AG04450 (cell line): ENCODE measurements around the gene ADM5. TPM values are rescaled to one million over a fixed set of nuclear protein-coding genes. Genes with fewer than 3 reads are reported as not detected.

Source experiments
- CTCF ChIA-PET: fragments of 300-600, 350-600 bp; formaldehyde crosslinking; extraction: SDS; loops from one replicate; lab custom pipeline; 2022; ENCODE audit warnings: antibody characterized with exemption, inconsistent platforms; lab: Charles Lee
- POLR2A ChIA-PET: fragments of 350-600 bp; formaldehyde crosslinking; extraction: SDS; loops from one replicate; lab custom pipeline; 2021; ENCODE audit warnings: antibody characterized with exemption, inconsistent platforms; lab: Yijun Ruan, JAX
- DNase-seq: peaks from one replicate; pipeline ENCODE4 v3.0.0-alpha.2; 2011; ENCODE audit warnings: low read depth, low spot score
- H3K27ac ChIP-seq: one replicate; pipeline ENCODE4 v1.5.1; 2012; ENCODE audit warnings: low read depth, low read length, control low read depth
- H3K27me3 ChIP-seq: one replicate; pipeline ENCODE4 v1.6.0; 2012; ENCODE audit warnings: low read length; ENCODE audit not compliant: control insufficient read depth, insufficient read depth
- H3K4me3 ChIP-seq: 2 replicates; pipeline ENCODE4 v1.5.1; 2011; ENCODE audit warnings: mild to moderate bottlenecking, low read depth, low read length, control low read depth
- H3K9me3 ChIP-seq: 2 replicates; pipeline ENCODE4 v1.5.1; 2012; ENCODE audit warnings: low read length; ENCODE audit not compliant: control insufficient read depth, insufficient read depth
- polyA plus RNA-seq: library from polyadenylated mRNA; depleted of rRNA; stranded (reverse); fragments of >200 nt; gene quantifications from 2 replicates; pipeline ENCODE4 v1.2.3, GENCODE V29; 2011; rRNA removed
- small RNA-seq: library from RNA; depleted of rRNA; stranded (forward); fragments of <200 nt; gene quantifications from one replicate; pipeline ENCODE3, GENCODE V24; 2012; ENCODE audit warnings: low read depth; ENCODE audit not compliant: insufficient read length
- TF ChIP-seq, protein P1 (sequence below): IDR thresholded peaks from 2 replicates; pipeline ENCODE4 v1.5.1; 2011; ENCODE audit warnings: low read depth, low read length, control low read depth, inconsistent platforms

The ADM5 gene
- polyA plus RNA-seq, 1 experiment: 0.19 TPM

DNA sequence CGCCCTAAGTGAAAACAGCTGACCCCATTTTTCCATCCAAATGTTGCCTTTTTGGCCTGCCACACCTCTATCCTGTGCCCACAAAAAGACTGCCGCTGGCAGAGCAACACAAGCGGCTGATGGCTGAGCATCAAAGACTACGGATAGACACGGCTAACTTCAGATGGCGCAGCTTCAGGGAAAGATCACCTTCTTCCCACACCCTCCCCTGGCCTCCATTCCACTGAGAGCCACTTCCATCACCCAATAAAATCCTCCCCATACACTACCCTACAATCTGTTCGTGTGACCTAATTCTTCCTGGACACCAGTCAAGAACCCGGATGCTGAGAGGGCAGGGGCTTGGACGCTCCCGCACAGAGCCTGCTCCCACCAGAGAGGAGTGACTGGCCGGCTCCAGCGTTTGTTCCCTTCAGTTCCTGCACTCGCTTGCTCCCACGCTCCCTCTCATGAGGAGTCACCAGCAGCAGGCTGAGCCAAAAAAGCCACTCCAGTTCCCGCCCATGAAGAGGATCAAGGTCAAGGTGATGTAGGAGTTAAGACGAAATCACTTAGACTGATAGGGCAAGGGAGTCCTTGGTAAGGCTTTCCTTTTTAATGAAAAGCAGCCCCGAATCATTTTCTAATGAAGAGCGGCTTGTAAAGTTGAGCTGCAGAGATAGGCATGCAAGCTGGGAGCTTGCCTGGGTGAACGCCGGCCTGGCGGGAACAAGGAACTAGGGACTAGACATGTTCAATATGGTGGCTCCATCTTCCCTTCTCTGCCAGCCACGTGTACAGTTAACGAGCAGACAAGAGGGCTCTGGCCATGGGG lies 38.0 kb downstream of the ADM5 start:
- ChIA-PET POLR2A (no interaction called here), CTCF (interaction anchor here (0.6 to 1.4 kb wide), 3 partner anchors 10 to 67 kb away, joined by 3 to 9 read pairs (median 3); no protein-coding TSS in a partner anchor)
- H3K27ac ChIP-seq: peak overlapping the region; percentile 39
- no peak overlapping the region for H3K4me3 ChIP-seq
- TF ChIP-seq, protein P1, sequence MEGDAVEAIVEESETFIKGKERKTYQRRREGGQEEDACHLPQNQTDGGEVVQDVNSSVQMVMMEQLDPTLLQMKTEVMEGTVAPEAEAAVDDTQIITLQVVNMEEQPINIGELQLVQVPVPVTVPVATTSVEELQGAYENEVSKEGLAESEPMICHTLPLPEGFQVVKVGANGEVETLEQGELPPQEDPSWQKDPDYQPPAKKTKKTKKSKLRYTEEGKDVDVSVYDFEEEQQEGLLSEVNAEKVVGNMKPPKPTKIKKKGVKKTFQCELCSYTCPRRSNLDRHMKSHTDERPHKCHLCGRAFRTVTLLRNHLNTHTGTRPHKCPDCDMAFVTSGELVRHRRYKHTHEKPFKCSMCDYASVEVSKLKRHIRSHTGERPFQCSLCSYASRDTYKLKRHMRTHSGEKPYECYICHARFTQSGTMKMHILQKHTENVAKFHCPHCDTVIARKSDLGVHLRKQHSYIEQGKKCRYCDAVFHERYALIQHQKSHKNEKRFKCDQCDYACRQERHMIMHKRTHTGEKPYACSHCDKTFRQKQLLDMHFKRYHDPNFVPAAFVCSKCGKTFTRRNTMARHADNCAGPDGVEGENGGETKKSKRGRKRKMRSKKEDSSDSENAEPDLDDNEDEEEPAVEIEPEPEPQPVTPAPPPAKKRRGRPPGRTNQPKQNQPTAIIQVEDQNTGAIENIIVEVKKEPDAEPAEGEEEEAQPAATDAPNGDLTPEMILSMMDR: no peak
- no peaks in the 10 kb centered on the region for H3K9me3 ChIP-seq
- no peaks in the 10 kb centered on the region for H3K27me3 ChIP-seq
- DNase-seq: no peak

DNA sequence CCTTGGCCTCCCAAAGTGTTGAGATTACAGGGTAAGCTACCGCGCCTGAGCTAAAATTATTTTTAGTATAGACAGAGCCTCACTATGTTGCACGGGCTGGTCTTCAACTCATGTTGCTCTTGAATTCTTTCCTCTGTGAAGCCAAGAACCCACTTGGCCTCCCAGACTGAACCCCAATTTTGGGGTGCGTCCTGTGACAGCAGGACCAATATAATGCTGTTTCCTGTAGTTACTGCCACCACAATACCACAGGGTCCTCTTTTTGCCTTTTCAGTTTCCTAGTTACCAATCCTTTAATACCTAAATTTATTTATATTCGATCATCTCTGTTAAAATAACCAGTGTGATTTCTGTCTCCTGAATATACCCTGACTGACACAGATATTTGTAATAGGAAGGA lies 40.8 kb downstream of the ADM5 start:
- Histone ChIP-seq H3K27me3 (no peaks in the 10 kb centered on the region), H3K27ac (no peak overlapping the region), H3K9me3 (no peaks in the 10 kb centered on the region), H3K4me3 (no peak overlapping the region)
- DNase-seq: no peak
- ChIA-PET POLR2A (no interaction called here), CTCF (interaction anchor here (1.6 kb wide), 1 partner anchor 49 kb away, joined by 4 read pairs; no protein-coding TSS in a partner anchor)
- TF ChIP-seq, protein P1: no peak

GRCh38 chr19:49738268-49738667 lies 48.9 kb downstream of the ADM5 start:
- ChIA-PET CTCF (no interaction called here), POLR2A (no interaction called here)
- no peak overlapping the region for H3K4me3 ChIP-seq
- DNase-seq: no peak
- no peak overlapping the region for H3K27ac ChIP-seq
- TF ChIP-seq, protein P1: no peak
- H3K27me3 ChIP-seq: no peaks in the 10 kb centered on the region
- peaks cover 4% of the 10 kb centered on the region; the same call in 1 of the 2 replicates for H3K9me3 ChIP-seq

DNA sequence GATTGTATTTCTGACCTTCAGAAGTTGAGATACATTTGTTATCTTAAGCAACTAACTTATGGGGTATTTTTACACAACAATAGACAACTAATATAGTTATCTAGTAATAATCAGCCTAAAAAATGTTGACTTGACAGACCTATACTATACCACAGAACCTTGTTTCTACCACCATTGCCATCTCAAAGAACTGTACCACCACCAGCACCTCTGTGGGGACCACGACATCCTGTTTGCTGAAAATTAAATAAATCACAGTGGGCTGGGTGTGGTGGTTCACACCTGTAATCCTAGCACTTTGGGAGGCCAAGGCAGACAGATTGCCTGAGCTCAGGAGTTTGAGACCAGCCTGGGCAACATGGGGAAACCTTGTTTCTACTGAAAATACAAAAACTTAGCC lies 49.7 kb downstream of the ADM5 start:
- POLR2A ChIA-PET: no interaction called here
- H3K27ac ChIP-seq: no peak overlapping the region
- CTCF ChIA-PET: no interaction called here
- H3K4me3 ChIP-seq: no peak overlapping the region
- TF ChIP-seq, protein P1: no peak
- DNase-seq: no peak
- no peaks in the 10 kb centered on the region for H3K27me3 ChIP-seq
- peaks cover 6% of the 10 kb centered on the region for H3K9me3 ChIP-seq

DNA sequence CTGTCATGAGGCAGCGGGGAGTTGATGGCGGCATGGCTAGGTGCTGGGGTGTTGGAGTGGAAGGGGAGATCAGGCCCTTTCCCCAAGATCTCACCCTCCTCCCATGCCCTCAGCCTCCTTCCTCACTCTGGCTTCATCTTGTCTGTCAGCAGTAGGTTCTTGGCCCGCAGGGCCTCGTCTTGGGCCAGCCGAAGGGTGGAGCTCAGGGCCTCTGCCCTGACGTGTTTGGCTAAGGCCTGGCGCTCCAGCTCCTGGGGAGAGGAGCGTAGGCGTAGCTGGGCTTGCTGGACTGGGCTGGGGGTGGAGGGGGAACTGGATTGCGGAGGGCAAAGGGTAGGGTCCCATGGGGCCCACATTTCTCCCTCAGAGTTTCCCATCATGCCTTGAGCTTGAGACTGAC lies 50.5 kb downstream of the ADM5 start:
- ChIA-PET POLR2A (no interaction called here), CTCF (no interaction called here)
- Histone ChIP-seq H3K4me3 (no peak overlapping the region), H3K27me3 (no peaks in the 10 kb centered on the region), H3K27ac (no peak overlapping the region), H3K9me3 (peaks cover 14% of the 10 kb centered on the region)
- TF ChIP-seq, protein P1: no peak
- no peak for DNase-seq

Small RNA genes within 50 kb of the gene (small RNA-seq; reads per million reads assigned to genes)
- not detected for gene MIR5088

Other genes starting within 250 kb of the ADM5 start
- gene SLC17A7, start 248.1 kb upstream of the ADM5 start, polyA plus RNA-seq: 0.02 and 0.04 TPM in 2 replicates
- 60.3 and 62.5 TPM in 2 replicates for gene PIH1D1, start 237.8 kb upstream of the ADM5 start, polyA plus RNA-seq
- 4.1 and 4.3 TPM in 2 replicates for gene ALDH16A1, start 236.4 kb upstream of the ADM5 start, polyA plus RNA-seq
- 3.7 and 5.9 TPM in 2 replicates for gene FLT3LG, start 215.4 kb upstream of the ADM5 start, polyA plus RNA-seq
- gene RPL13A, start 202.0 kb upstream of the ADM5 start, polyA plus RNA-seq: 3,816 and 4,938 TPM in 2 replicates
- 1,562 and 2,122 TPM in 2 replicates for gene RPS11, start 193.2 kb upstream of the ADM5 start, polyA plus RNA-seq
- gene FCGRT, start 176.9 kb upstream of the ADM5 start, polyA plus RNA-seq: 46.1 and 68.1 TPM in 2 replicates
- 14.7 and 29.4 TPM in 2 replicates for gene RCN3, start 161.6 kb upstream of the ADM5 start, polyA plus RNA-seq
- gene NOSIP, start 109.0 kb upstream of the ADM5 start, polyA plus RNA-seq: 43.9 and 77.5 TPM in 2 replicates
- 0.31 and 0.35 TPM in 2 replicates for gene PRRG2, start 108.3 kb upstream of the ADM5 start, polyA plus RNA-seq
- 0.36 and 0.66 TPM in 2 replicates for gene PRR12, start 98.4 kb upstream of the ADM5 start, polyA plus RNA-seq
- gene RRAS, start 49.5 kb upstream of the ADM5 start, polyA plus RNA-seq: 64.2 and 93.3 TPM in 2 replicates
- gene SCAF1, start 47.4 kb upstream of the ADM5 start, polyA plus RNA-seq: 2.5 and 3.5 TPM in 2 replicates
- gene IRF3, start 23.7 kb upstream of the ADM5 start, polyA plus RNA-seq: 33.5 and 54.9 TPM in 2 replicates
- 8.8 and 10.9 TPM in 2 replicates for gene BCL2L12, start 23.7 kb upstream of the ADM5 start, polyA plus RNA-seq
- 287 and 305 TPM in 2 replicates for gene PRMT1, start 12.3 kb upstream of the ADM5 start, polyA plus RNA-seq
- gene CPT1C, start 1.5 kb downstream of the ADM5 start, polyA plus RNA-seq: 20.3 and 24.2 TPM in 2 replicates
- gene TSKS, start 73.7 kb downstream of the ADM5 start, polyA plus RNA-seq: not detected in 2 replicates
- gene AP2A1, start 77.4 kb downstream of the ADM5 start, polyA plus RNA-seq: 59.1 and 82.2 TPM in 2 replicates
- 6.9 and 9.0 TPM in 2 replicates for gene FUZ, start 123.7 kb downstream of the ADM5 start, polyA plus RNA-seq
- gene MED25, start 128.7 kb downstream of the ADM5 start, polyA plus RNA-seq: 12.6 and 20.3 TPM in 2 replicates
- 37.6 and 58.5 TPM in 2 replicates for gene PTOV1, start 161.6 kb downstream of the ADM5 start, polyA plus RNA-seq
- 13.0 and 13.1 TPM in 2 replicates for gene PNKP, start 178.0 kb downstream of the ADM5 start, polyA plus RNA-seq
- gene AKT1S1, start 187.8 kb downstream of the ADM5 start, polyA plus RNA-seq: 27.5 and 33.1 TPM in 2 replicates
- 15.6 and 23.0 TPM in 2 replicates for gene TBC1D17, start 188.1 kb downstream of the ADM5 start, polyA plus RNA-seq
- 0.30 and 0.92 TPM in 2 replicates for gene IL4I1, start 207.3 kb downstream of the ADM5 start, polyA plus RNA-seq
- gene ATF5, start 239.6 kb downstream of the ADM5 start, polyA plus RNA-seq: 6.3 and 6.8 TPM in 2 replicates
- 12.4 and 16.9 TPM in 2 replicates for gene NUP62, start 239.9 kb downstream of the ADM5 start, polyA plus RNA-seq